Prostate gland (tissue), 2 donors: ENCODE measurements around the gene VILL. TPM values are rescaled to one million over a fixed set of nuclear protein-coding genes. Genes with fewer than 3 reads are reported as not detected.

ENCODE experiments used
- DNase-seq: peaks from one replicate; pipeline ENCODE4 v3.0.0-alpha.2; 2019; ENCODE audit warnings: low spot score
- H3K27ac ChIP-seq, 2 donors: fragments of 200-600 bp; sonication (generic); 2 replicates each; pipeline ENCODE4 v1.5.1; 2017 to 2019
- H3K27me3 ChIP-seq: fragments of 200-600 bp; sonication (generic); replicated peaks from 2 replicates; pipeline ENCODE4 v1.5.1; 2019; ENCODE audit not compliant: insufficient read depth
- H3K36me3 ChIP-seq, 2 donors: fragments of 200-600 bp; sonication (generic); 1 replicate in 1 of 2; 2 replicates in 1 of 2; pipeline versions ENCODE4 v1.5.1 to v1.8.1; 2017 to 2019
- H3K4me1 ChIP-seq: fragments of 200-600 bp; sonication (generic); replicated peaks from 2 replicates; pipeline ENCODE4 v1.5.1; 2019
- H3K4me3 ChIP-seq, 2 donors: fragments of 200-600 bp; sonication (generic); 2 replicates each; pipeline ENCODE4 v1.5.1; 2017 to 2019
- H3K9me3 ChIP-seq: fragments of 200-600 bp; sonication (generic); 2 replicates; pipeline ENCODE4 v1.5.1; 2017
- CTCF ChIP-seq, 4 experiments: fragments of 200-600 bp in 2 of 4; fragments of 450-650 bp in 2 of 4; sonication (generic) in 2 of 4; IDR thresholded peaks; 1 replicate in 3 of 4; 2 replicates in 1 of 4; pipeline ENCODE4 v1.5.1; 2016 to 2019; ENCODE audit warnings: antibody characterized with exemption in 4 of 4, mild to moderate bottlenecking in 2 of 4, moderate library complexity in 2 of 4
- POLR2A ChIP-seq: fragments of 450-650 bp; IDR thresholded peaks from one replicate; pipeline ENCODE4 v1.6.1; 2016; ENCODE audit warnings: antibody characterized with exemption, mild to moderate bottlenecking
- POLR2AphosphoS5 ChIP-seq: sonication (generic); formaldehyde crosslinking; IDR thresholded peaks from one replicate; pipeline ENCODE4 v1.6.1; 2017; ENCODE audit warnings: antibody characterized with exemption
- WGBS: methylation state at CpG from one replicate; pipeline ENCODE4 v1.1.5; 2018; 5-methylcytosine and 5-hydroxymethylcytosine counted together
- intact Hi-C: fragments of 100-400 bp; cut with DNase I; formaldehyde crosslinking; loops from one replicate; pipeline ENCODE4 v1.14.2; 2022
- total RNA-seq, 2 donors: library from RNA; depleted of rRNA; stranded (reverse); fragments of >200 nt; gene quantifications; one replicate each; pipeline ENCODE4 v1.1.0, GENCODE V29; 2016

Gene VILL
- 10 to 100 TPM; 29.1 to 29.3 TPM for total RNA-seq

GRCh38 chr3:37990527-37990926 is at the start of gene VILL:
Gene VILL, plus strand, starts transcription at chr3:37990786. Its CDS starts 2,887 bp downstream, at chr3:37993673.
- intact Hi-C loops, result no loop called here
- DNase-seq, result no peak
- Histone ChIP-seq H3K27me3 (no peaks in the 10 kb centered on the region), H3K4me1 (peaks cover 12% of the 10 kb centered on the region), H3K36me3 (no peaks in the 10 kb centered on the region), H3K4me3 (no peak within 1 kb of the TSS), H3K27ac (peak within 1 kb of the TSS in 1 of 2 donors; percentile 86), H3K9me3 (no peaks in the 10 kb centered on the region)
- TF ChIP-seq CTCF (IDR thresholded peaks at IDR 0.05) (peak in 1 of 4 experiments; percentile 24), POLR2AphosphoS5 (no peak), POLR2A (peak; percentile 65)
- WGBS, result 77% methylated on average over 10 of the region's 10 CpGs

GRCh38 chr3:37941608-37942508 is 48.7 kb upstream of the VILL start:
- peaks cover 10% of the 10 kb centered on the region for H3K4me1 ChIP-seq
- intact Hi-C loops, result no loop called here
- no peaks in the 10 kb centered on the region for H3K27me3 ChIP-seq
- no peaks in the 10 kb centered on the region for H3K36me3 ChIP-seq
- H3K4me3 ChIP-seq, result no peak overlapping the region
- no peak for TF ChIP-seq POLR2AphosphoS5
- TF ChIP-seq CTCF (IDR thresholded peaks at IDR 0.05), result no peak
- TF ChIP-seq POLR2A, result no peak
- 53% methylated on average over 12 of the region's 12 CpGs for WGBS
- DNase-seq, result no peak
- H3K9me3 ChIP-seq, result no peaks in the 10 kb centered on the region
- H3K27ac ChIP-seq, result peak overlapping the region in 1 of 2 donors; percentile 12

- H3K4me3 ChIP-seq, result no peak overlapping the region
- intact Hi-C loops, result no loop called here
- H3K27ac ChIP-seq, result peak overlapping the region in 1 of 2 donors; percentile 12
- no peaks in the 10 kb centered on the region for H3K9me3 ChIP-seq
- no peak for DNase-seq
- TF ChIP-seq POLR2AphosphoS5 (no peak), CTCF (IDR thresholded peaks at IDR 0.05) (no peak), POLR2A (no peak)
- H3K36me3 ChIP-seq, result no peaks in the 10 kb centered on the region
- peaks cover 10% of the 10 kb centered on the region for H3K4me1 ChIP-seq
- 65% methylated on average over 2 of the region's 2 CpGs for WGBS
- no peaks in the 10 kb centered on the region for H3K27me3 ChIP-seq
Measured at GRCh38 chr3:37942646-37943045, 47.9 kb upstream of the VILL start.

GRCh38 chr3:37943126-37943525 is 47.5 kb upstream of the VILL start:
- intact Hi-C loops, result no loop called here
- no peak for TF ChIP-seq POLR2AphosphoS5
- no peak for TF ChIP-seq CTCF (IDR thresholded peaks at IDR 0.05)
- no peak for TF ChIP-seq POLR2A
- WGBS, result 80% methylated on average over 4 of the region's 4 CpGs
- Histone ChIP-seq H3K27me3 (no peaks in the 10 kb centered on the region), H3K27ac (no peak overlapping the region), H3K36me3 (no peaks in the 10 kb centered on the region), H3K9me3 (no peaks in the 10 kb centered on the region), H3K4me1 (peaks cover 10% of the 10 kb centered on the region), H3K4me3 (no peak overlapping the region)
- DNase-seq, result no peak
